GM23248 (cell line): ENCODE results near the gene PTPN1.

Source experiments
- EZH2 ChIP-seq: fragments of 200-600 bp; sonication (generic); IDR thresholded peaks from 2 replicates; pipeline ENCODE4 v1.6.1; 2018; ENCODE audit warnings: antibody characterized with exemption, mild to moderate bottlenecking; ENCODE audit not compliant: insufficient read depth, poor library complexity, severe bottlenecking
- EZH2phosphoT487 ChIP-seq: fragments of 200-600 bp; sonication (generic); IDR thresholded peaks from 2 replicates; pipeline ENCODE4 v1.6.1; 2018; ENCODE audit warnings: antibody characterized with exemption, moderate library complexity, mild to moderate bottlenecking, low read depth; ENCODE audit not compliant: insufficient read depth

DNA sequence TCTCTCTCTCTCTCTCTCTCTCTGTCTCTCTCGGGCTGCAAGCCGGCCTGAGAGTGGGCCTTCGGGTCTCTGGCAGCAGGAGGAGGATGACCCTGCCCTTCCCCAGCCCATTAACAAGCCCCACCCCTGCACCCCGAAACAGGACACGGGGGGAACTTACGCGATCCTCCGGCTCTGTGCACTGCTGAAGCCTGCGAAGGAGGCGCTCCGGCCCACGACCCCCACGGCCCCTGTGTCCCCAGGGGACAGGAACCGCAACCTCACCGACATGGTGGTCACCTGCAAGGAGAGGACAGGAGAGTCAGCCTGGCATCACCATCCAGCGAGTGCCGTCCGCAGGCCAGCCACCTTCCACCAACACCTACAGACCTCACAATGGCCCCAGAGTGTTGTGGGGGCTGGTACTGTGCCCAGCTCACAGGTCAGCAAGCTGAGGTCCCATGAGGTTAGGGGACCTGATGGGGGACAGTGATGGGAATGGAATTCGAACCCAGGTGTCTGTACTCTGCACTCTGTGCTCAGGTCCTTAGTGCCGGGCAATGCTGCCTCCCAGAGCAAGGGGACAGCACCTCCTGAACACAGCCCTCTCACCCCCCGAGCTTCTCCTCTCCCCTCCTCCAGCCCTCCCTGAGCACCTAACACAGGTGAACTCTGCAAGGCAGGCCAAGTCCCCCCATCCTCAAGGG is 120.5 kb downstream of the PTPN1 start:
- TF ChIP-seq EZH2phosphoT487 (no peak), EZH2 (no peak)
